Fibroblast of lung (primary cell): ENCODE measurements around the gene SLC23A2. TPM values are rescaled to one million over a fixed set of nuclear protein-coding genes. Genes with fewer than 3 reads are reported as not detected.
A peak's percentile ranks its signal among the peaks of the same experiment; 100 is the strongest.

Experiments
- DNase-seq, 2 donors: peaks; one replicate each; pipeline versions ENCODE4 v3.0.0 to v3.0.0-alpha.2; 2010; ENCODE audit warnings: low read depth in 2 of 2
- H2AFZ ChIP-seq: 2 replicates; pipeline ENCODE4 v1.5.1; 2012; ENCODE audit warnings: low read length, control low read depth, inconsistent platforms
- H3K27ac ChIP-seq: 2 replicates; pipeline ENCODE4 v1.5.1; 2011; ENCODE audit warnings: low read length, control low read depth; ENCODE audit not compliant: insufficient read depth
- H3K27me3 ChIP-seq: 2 replicates; pipeline ENCODE4 v1.5.1; 2011; ENCODE audit warnings: mild to moderate bottlenecking, low read length; ENCODE audit not compliant: control insufficient read depth, insufficient read depth
- H3K36me3 ChIP-seq: 2 replicates; pipeline ENCODE4 v1.5.1; 2011; ENCODE audit warnings: low read length; ENCODE audit not compliant: control insufficient read depth, insufficient read depth
- H3K4me1 ChIP-seq: 2 replicates; pipeline ENCODE4 v1.5.1; 2011; ENCODE audit warnings: low read length; ENCODE audit not compliant: control insufficient read depth, insufficient read depth; ENCODE audit errors: extremely low read depth
- H3K4me2 ChIP-seq: 2 replicates; pipeline ENCODE4 v1.5.1; 2011; ENCODE audit warnings: low read length, control low read depth; ENCODE audit not compliant: insufficient read depth; ENCODE audit errors: extremely low read depth
- H3K4me3 ChIP-seq, 4 experiments: fragments of 200-600 bp in 1 of 4; sonication (generic) in 1 of 4; replicated peaks in 1 of 4; 2 replicates each; pipeline ENCODE4 v1.5.1; 2011 to 2016; ENCODE audit warnings: low read length in 4 of 4, low read depth in 3 of 4, mild to moderate bottlenecking in 3 of 4, control low read depth in 2 of 4, inconsistent platforms in 1 of 4, mixed read lengths in 1 of 4; ENCODE audit not compliant: insufficient read depth in 1 of 4; ENCODE audit errors: control extremely low read depth in 1 of 4
- H3K79me2 ChIP-seq: 2 replicates; pipeline ENCODE4 v1.5.1; 2012; ENCODE audit warnings: mild to moderate bottlenecking, low read length, inconsistent platforms; ENCODE audit not compliant: control insufficient read depth, insufficient read depth
- H3K9ac ChIP-seq: 2 replicates; pipeline ENCODE4 v1.5.1; 2011; ENCODE audit warnings: mild to moderate bottlenecking, low read length, control low read depth; ENCODE audit not compliant: insufficient read depth
- H3K9me3 ChIP-seq: 2 replicates; pipeline ENCODE4 v1.5.1; 2012; ENCODE audit warnings: low read depth, low read length; ENCODE audit not compliant: control insufficient read depth, insufficient read depth
- H4K20me1 ChIP-seq: 2 replicates; pipeline ENCODE4 v1.5.1; 2011; ENCODE audit warnings: low read length; ENCODE audit not compliant: control insufficient read depth, insufficient read depth; ENCODE audit errors: extremely low read depth
- CTCF ChIP-seq, 2 donors: IDR thresholded peaks in 1 of 2; conservative IDR thresholded peaks in 1 of 2; 1 replicate in 1 of 2; 2 replicates in 1 of 2; pipeline ENCODE4 v1.5.1; 2011 to 2012; ENCODE audit warnings: low read length in 2 of 2, control low read depth in 1 of 2, inconsistent platforms in 1 of 2, low read depth in 1 of 2, mild to moderate bottlenecking in 1 of 2
- EZH2 ChIP-seq: IDR thresholded peaks from 2 replicates; pipeline ENCODE4 v1.5.1; 2012; ENCODE audit warnings: low read length, control low read depth, mild to moderate bottlenecking; ENCODE audit errors: missing control alignments
- polyA plus RNA-seq, 2 donors: library from polyadenylated mRNA; depleted of rRNA in 1 of 2; stranded (reverse) in 1 of 2; unstranded in 1 of 2; fragments of >200 nt; gene quantifications; 2 replicates each; pipeline ENCODE4 v1.2.1, GENCODE V29; 2011 to 2012; ENCODE audit warnings: missing spikeins in 1 of 2
- total RNA-seq: library from RNA; depleted of rRNA; stranded (reverse); fragments of >200 nt; gene quantifications from 2 replicates; pipeline ENCODE4 v1.2.1, GENCODE V29; 2014

SLC23A2 gene
- total and polyA plus RNA-seq, 2 donors (not counting 1 experiment from before 2014, with no cell fraction given) = 12.1 to 17.5 TPM

GRCh38 chr20:4837760-4838159 is 163.6 kb downstream of the SLC23A2 start:
- no peak for TF ChIP-seq CTCF (conservative IDR thresholded peaks at IDR 0.05 in 1 of 2, IDR thresholded peaks at IDR 0.05 in 1 of 2; ENCODE audit: low read depth in 1 of 2, low read length in 2 of 2)
- TF ChIP-seq EZH2 = no peak
- H3K4me3 ChIP-seq = no peak overlapping the region
- peaks cover 6% of the 10 kb centered on the region for H3K27me3 ChIP-seq
- H3K36me3 ChIP-seq = no peaks in the 10 kb centered on the region
- H3K79me2 ChIP-seq = no peaks in the 10 kb centered on the region
- no peaks in the 10 kb centered on the region for H4K20me1 ChIP-seq
- no peak overlapping the region for H2AFZ ChIP-seq
- no peaks in the 10 kb centered on the region for H3K4me1 ChIP-seq
- H3K4me2 ChIP-seq = no peak overlapping the region
- no peak for DNase-seq
- H3K27ac ChIP-seq = no peak overlapping the region
- no peak overlapping the region for H3K9ac ChIP-seq
- H3K9me3 ChIP-seq = no peaks in the 10 kb centered on the region

DNA sequence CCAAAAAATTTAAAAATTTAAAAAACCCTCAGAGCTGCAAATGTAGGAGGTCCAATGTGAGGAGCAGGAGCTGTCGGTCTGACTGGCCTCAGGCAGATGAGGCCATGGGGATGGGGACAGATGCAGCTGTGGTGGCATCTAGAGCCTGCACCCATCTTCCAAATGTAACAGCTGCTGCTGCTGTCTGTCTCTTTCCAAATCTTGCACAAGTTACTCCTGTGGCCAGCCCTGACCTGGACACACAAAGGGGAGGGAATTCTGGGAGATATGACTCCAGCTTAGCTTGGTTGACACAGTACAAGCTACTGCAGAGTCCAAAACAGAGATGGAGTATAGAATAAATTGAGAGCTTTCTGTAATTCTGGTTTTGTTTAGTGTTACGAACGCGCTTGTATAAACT is 164.4 kb downstream of the SLC23A2 start:
- Histone ChIP-seq H3K27ac (no peak overlapping the region), H3K4me3 (no peak overlapping the region), H3K4me1 (no peaks in the 10 kb centered on the region), H2AFZ (no peak overlapping the region), H3K9me3 (no peaks in the 10 kb centered on the region), H3K27me3 (peaks cover 6% of the 10 kb centered on the region), H4K20me1 (no peaks in the 10 kb centered on the region), H3K9ac (no peak overlapping the region), H3K36me3 (no peaks in the 10 kb centered on the region), H3K79me2 (no peaks in the 10 kb centered on the region), H3K4me2 (no peak overlapping the region)
- DNase-seq = peak in 1 of 2 donors; percentile 5
- TF ChIP-seq CTCF (conservative IDR thresholded peaks at IDR 0.05 in 1 of 2, IDR thresholded peaks at IDR 0.05 in 1 of 2; ENCODE audit: low read depth in 1 of 2, low read length in 2 of 2) = no peak
- TF ChIP-seq EZH2 = no peak

- TF ChIP-seq EZH2 (peak; percentile 36), CTCF (conservative IDR thresholded peaks at IDR 0.05 in 1 of 2, IDR thresholded peaks at IDR 0.05 in 1 of 2; ENCODE audit: low read depth in 1 of 2, low read length in 2 of 2) (no peak)
- Histone ChIP-seq H3K9me3 (no peaks in the 10 kb centered on the region), H3K79me2 (no peaks in the 10 kb centered on the region), H3K4me3 (no peak overlapping the region), H3K4me1 (no peaks in the 10 kb centered on the region), H3K4me2 (no peak overlapping the region), H4K20me1 (no peaks in the 10 kb centered on the region), H3K36me3 (no peaks in the 10 kb centered on the region), H3K27me3 (peaks cover 6% of the 10 kb centered on the region), H2AFZ (no peak overlapping the region), H3K9ac (no peak overlapping the region), H3K27ac (no peak overlapping the region)
- DNase-seq = no peak
Measured at GRCh38 chr20:4836473-4836872, 164.8 kb downstream of the SLC23A2 start.
